Measurements from ENCODE around the gene SIGLEC7. TPM values are rescaled to one million over a fixed set of nuclear protein-coding genes. Genes with fewer than 3 reads are reported as not detected.
"Not testable (repeated sequence)": the region's sequence is repeated elsewhere in the genome, so short reads cannot be mapped to it uniquely, and the experiment has no call there.

Gene SIGLEC7
- total RNA-seq, 2 donors from 2014 or later, result not detected

GRCh38 chr19:51141181-51141580, 920 bp upstream of the SIGLEC7 start:
- no peaks in the 10 kb centered on the region for H3K36me3 Mint-ChIP-seq (ENCODE audit: low read depth)
- Histone ChIP-seq H3K27ac (ENCODE audit: low read depth, low read length) (no peak overlapping the region), H3K4me1 (ENCODE audit: control insufficient read depth, insufficient read depth, low read length) (peaks cover 4% of the 10 kb centered on the region), H3K36me3 (ENCODE audit: control insufficient read depth, insufficient read depth, low read length) (no peaks in the 10 kb centered on the region), H3K4me3 (ENCODE audit: low read length) (no peak overlapping the region), H3K9me3 (ENCODE audit: control insufficient read depth, low read length) (no peaks in the 10 kb centered on the region), H3K27me3 (ENCODE audit: control insufficient read depth, insufficient read depth, low read length, poor library complexity, severe bottlenecking) (no peaks in the 10 kb centered on the region), H3K9ac (ENCODE audit: extremely low read depth, low read length, poor library complexity, severe bottlenecking) (no peak overlapping the region)
- no peak overlapping the region for H3K4me3 Mint-ChIP-seq
- DNase-seq, result peak; percentile 20
- H3K27ac Mint-ChIP-seq, result peak overlapping the region; percentile 17
- peaks cover 24% of the 10 kb centered on the region for H3K4me1 Mint-ChIP-seq
- no peaks in the 10 kb centered on the region for H3K9me3 Mint-ChIP-seq
- TF ChIP-seq CTCF (conservative IDR thresholded peaks at IDR 0.05), result no peak
- H3K27me3 Mint-ChIP-seq (ENCODE audit: insufficient read depth), result peaks cover 9% of the 10 kb centered on the region
- 90 to 93% methylated on average over 5 to 6 of the region's 6 CpGs for WGBS, 2 experiments (ENCODE audit: insufficient coverage in 1 of 2, insufficient read length in 1 of 2)

- WGBS, 2 experiments (ENCODE audit: insufficient coverage in 1 of 2, insufficient read length in 1 of 2), result 88% methylated on average over 9 of the region's 15 CpGs; no CpG with 5 or more reads in 1 of the 2 experiments
- H3K27me3 Mint-ChIP-seq (ENCODE audit: insufficient read depth); H3K4me1 ChIP-seq (ENCODE audit: control insufficient read depth, insufficient read depth, low read length); H3K27ac ChIP-seq (ENCODE audit: low read depth, low read length); H3K36me3 Mint-ChIP-seq (ENCODE audit: low read depth); H3K27me3 ChIP-seq (ENCODE audit: control insufficient read depth, insufficient read depth, low read length, poor library complexity, severe bottlenecking); H3K4me3 ChIP-seq (ENCODE audit: low read length); DNase-seq; H3K4me3 Mint-ChIP-seq; H3K9me3 ChIP-seq (ENCODE audit: control insufficient read depth, low read length); H3K36me3 ChIP-seq (ENCODE audit: control insufficient read depth, insufficient read depth, low read length); H3K27ac Mint-ChIP-seq; H3K9ac ChIP-seq (ENCODE audit: extremely low read depth, low read length, poor library complexity, severe bottlenecking); H3K9me3 Mint-ChIP-seq: not testable (repeated sequence)
- H3K4me1 Mint-ChIP-seq, result peaks cover 22% of the 10 kb centered on the region
Observed at GRCh38 chr19:51142809-51143475, 841 bp downstream of the SIGLEC7 start.

- H3K36me3 ChIP-seq (ENCODE audit: control insufficient read depth, insufficient read depth, low read length), result no peaks in the 10 kb centered on the region
- no peaks in the 10 kb centered on the region for H3K36me3 Mint-ChIP-seq (ENCODE audit: low read depth)
- no peak overlapping the region for H3K27ac ChIP-seq (ENCODE audit: low read depth, low read length)
- H3K4me3 Mint-ChIP-seq, result no peak overlapping the region
- H3K4me3 ChIP-seq (ENCODE audit: low read length), result no peak overlapping the region
- 96 to 100% methylated on average over 1 to 5 of the region's 5 CpGs for WGBS, 2 experiments (ENCODE audit: insufficient coverage in 1 of 2, insufficient read length in 1 of 2)
- peaks cover 7% of the 10 kb centered on the region for H3K27me3 Mint-ChIP-seq (ENCODE audit: insufficient read depth)
- H3K4me1 ChIP-seq (ENCODE audit: control insufficient read depth, insufficient read depth, low read length), result peaks cover 4% of the 10 kb centered on the region
- H3K9me3 ChIP-seq (ENCODE audit: control insufficient read depth, low read length), result no peaks in the 10 kb centered on the region
- DNase-seq, result peak; percentile 16
- no peaks in the 10 kb centered on the region for H3K9me3 Mint-ChIP-seq
- H3K9ac ChIP-seq (ENCODE audit: extremely low read depth, low read length, poor library complexity, severe bottlenecking), result no peak overlapping the region
- H3K27ac Mint-ChIP-seq, result no peak overlapping the region
- TF ChIP-seq CTCF (conservative IDR thresholded peaks at IDR 0.05), result no peak
- peaks cover 21% of the 10 kb centered on the region for H3K4me1 Mint-ChIP-seq
- H3K27me3 ChIP-seq (ENCODE audit: control insufficient read depth, insufficient read depth, low read length, poor library complexity, severe bottlenecking), result no peaks in the 10 kb centered on the region
Observed at GRCh38 chr19:51143486-51143885, 1.4 kb downstream of the SIGLEC7 start.
